GM21390 (cell line): ENCODE data around the gene CCDC8.
"Not testable (repeated sequence)": the region's sequence is repeated elsewhere in the genome, so short reads cannot be mapped to it uniquely, and the experiment has no call there.

Experiments used
- ATAC-seq: cut with Tn5 transposase; IDR thresholded peaks from one replicate; pipeline ENCODE4 v1.9.1; 2021; ENCODE audit not compliant: unreplicated experiment

The CCDC8 gene

GRCh38 chr19:46428239-46429135 lies 15.1 kb upstream of the CCDC8 start, which contains the start of gene PNMA8C:
TSS of gene PNMA8C (minus strand) at chr19:46428936. CDS start at chr19:46428359, 577 bp downstream.
- no peak for ATAC-seq

GRCh38 chr19:46427518-46428045 lies 14.2 kb upstream of the CCDC8 start:
- no peak for ATAC-seq

GRCh38 chr19:46426506-46427162 lies 13.3 kb upstream of the CCDC8 start:
- no peak for ATAC-seq

- no peak for ATAC-seq
Observed at GRCh38 chr19:46426035-46426505, 12.7 kb upstream of the CCDC8 start.

GRCh38 chr19:46423188-46423587 lies 9.8 kb upstream of the CCDC8 start:
- no peak for ATAC-seq

- no peak for ATAC-seq
Observed at GRCh38 chr19:46422344-46422743, 9.0 kb upstream of the CCDC8 start.

GRCh38 chr19:46420056-46420455 lies 6.7 kb upstream of the CCDC8 start:
- ATAC-seq = no peak

- not testable (repeated sequence) for ATAC-seq
Observed at GRCh38 chr19:46415804-46416709, 2.7 kb upstream of the CCDC8 start.

- ATAC-seq = not testable (repeated sequence)
Observed at GRCh38 chr19:46414899-46415298, 1.5 kb upstream of the CCDC8 start.

GRCh38 chr19:46412650-46413261 lies 608 bp downstream of the CCDC8 start:
- ATAC-seq = no peak

- no peak for ATAC-seq
Observed at GRCh38 chr19:46411925-46412649, 1.3 kb downstream of the CCDC8 start.

- no peak for ATAC-seq
Observed at GRCh38 chr19:46411088-46411924, 2.1 kb downstream of the CCDC8 start.

- no peak for ATAC-seq
Observed at GRCh38 chr19:46410205-46411087, 2.9 kb downstream of the CCDC8 start.

- no peak for ATAC-seq
Observed at GRCh38 chr19:46409191-46409590, 4.2 kb downstream of the CCDC8 start.

- no peak for ATAC-seq
Observed at GRCh38 chr19:46408664-46409039, 4.7 kb downstream of the CCDC8 start.

- ATAC-seq = no peak
Observed at GRCh38 chr19:46407856-46408663, 5.3 kb downstream of the CCDC8 start.

- no peak for ATAC-seq
Observed at GRCh38 chr19:46406976-46407375, 6.4 kb downstream of the CCDC8 start.
